OCI-LY1 (cell line): Measurements from ENCODE around the gene TLR4.

Experiments
- EZH2 ChIP-seq: fragments of 200-600 bp; sonication (generic), shearing (Covaris generic); IDR thresholded peaks from 2 replicates; pipeline ENCODE4 v1.8.0; 2017; ENCODE audit warnings: borderline replicate concordance, mixed run types, mild to moderate bottlenecking, antibody characterized with exemption, low read length, moderate library complexity, mixed read lengths
- TF ChIP-seq, protein P1 (sequence below): fragments of 200-600 bp; sonication (generic), shearing (Covaris generic); IDR thresholded peaks from 2 replicates; pipeline ENCODE4 v1.5.1; 2017; ENCODE audit warnings: mild to moderate bottlenecking, antibody characterized with exemption, low read length, moderate library complexity, mixed read lengths

GRCh38 chr9:117706421-117707116, 2.4 kb downstream of the TLR4 start:
- TF ChIP-seq, protein P1, sequence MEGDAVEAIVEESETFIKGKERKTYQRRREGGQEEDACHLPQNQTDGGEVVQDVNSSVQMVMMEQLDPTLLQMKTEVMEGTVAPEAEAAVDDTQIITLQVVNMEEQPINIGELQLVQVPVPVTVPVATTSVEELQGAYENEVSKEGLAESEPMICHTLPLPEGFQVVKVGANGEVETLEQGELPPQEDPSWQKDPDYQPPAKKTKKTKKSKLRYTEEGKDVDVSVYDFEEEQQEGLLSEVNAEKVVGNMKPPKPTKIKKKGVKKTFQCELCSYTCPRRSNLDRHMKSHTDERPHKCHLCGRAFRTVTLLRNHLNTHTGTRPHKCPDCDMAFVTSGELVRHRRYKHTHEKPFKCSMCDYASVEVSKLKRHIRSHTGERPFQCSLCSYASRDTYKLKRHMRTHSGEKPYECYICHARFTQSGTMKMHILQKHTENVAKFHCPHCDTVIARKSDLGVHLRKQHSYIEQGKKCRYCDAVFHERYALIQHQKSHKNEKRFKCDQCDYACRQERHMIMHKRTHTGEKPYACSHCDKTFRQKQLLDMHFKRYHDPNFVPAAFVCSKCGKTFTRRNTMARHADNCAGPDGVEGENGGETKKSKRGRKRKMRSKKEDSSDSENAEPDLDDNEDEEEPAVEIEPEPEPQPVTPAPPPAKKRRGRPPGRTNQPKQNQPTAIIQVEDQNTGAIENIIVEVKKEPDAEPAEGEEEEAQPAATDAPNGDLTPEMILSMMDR: no peak
- no peak for TF ChIP-seq EZH2
